ENCODE measurements around the gene NSMCE1. TPM values are rescaled to one million over a fixed set of nuclear protein-coding genes. Genes with fewer than 3 reads are reported as not detected.
A peak's percentile ranks its signal among the peaks of the same experiment; 100 is the strongest.

The NSMCE1 gene
- total RNA-seq = 10 to 100 TPM; 27.6 to 37.7 (median 31.7) TPM
- polyA plus RNA-seq = 10 to 100 TPM; 30.0 to 37.9 TPM

- Histone ChIP-seq H3K4me1 (peaks cover 0 to 10% (median 5%) of the 10 kb centered on the region in 3 donors), H3K4me3 (peak within 1 kb of the TSS; percentile 39 to 72 (median 66)), H3K9me3 (no peaks in the 10 kb centered on the region), H3K36me3 (no peaks in the 10 kb centered on the region), H3K27me3 (no peaks in the 10 kb centered on the region), H3K27ac (peak within 1 kb of the TSS; percentile 54 to 81 (median 64))
- peak; percentile 96 to 98 (median 97) for DNase-seq
- TF ChIP-seq CTCF (IDR thresholded peaks at IDR 0.05) = no peak
- WGBS, 2 donors = 6 to 7% methylated on average over 58 of the region's 58 CpGs
- FAIRE-seq = no peak
- intact Hi-C loops (cut with DNase I) = no loop called here
- peak; percentile 99 to 100 (median 100) for ATAC-seq
Measured at GRCh38 chr16:27268376-27269299, at the start of gene NSMCE1. Gene NSMCE1, minus strand, starts transcription at chr16:27268772. Its CDS starts 11,202 bp downstream, at chr16:27257570.

GRCh38 chr16:27317738-27318391 lies 49.3 kb upstream of the NSMCE1 start:
- peaks cover 0 to 52% (median 18%) of the 10 kb centered on the region in 3 donors for H3K4me1 ChIP-seq
- WGBS, 2 donors = 88 to 91% methylated on average over 10 of the region's 10 CpGs
- H3K27me3 ChIP-seq = no peaks in the 10 kb centered on the region
- peak overlapping the region in 2 of 4 donors; percentile 39 to 99 for H3K27ac ChIP-seq
- no peak overlapping the region for H3K4me3 ChIP-seq
- no peaks in the 10 kb centered on the region for H3K36me3 ChIP-seq
- H3K9me3 ChIP-seq = no peaks in the 10 kb centered on the region
- intact Hi-C loops (cut with DNase I) = no loop called here
- FAIRE-seq (no peak), DNase-seq (no peak), ATAC-seq (no peak)
- TF ChIP-seq CTCF (IDR thresholded peaks at IDR 0.05) = no peak

GRCh38 chr16:27317320-27317719 lies 48.7 kb upstream of the NSMCE1 start:
- no peak for FAIRE-seq

GRCh38 chr16:27316038-27316680 lies 47.6 kb upstream of the NSMCE1 start:
- intact Hi-C loops (cut with DNase I) = no loop called here
- 59 to 62% methylated on average over 8 of the region's 8 CpGs for WGBS, 2 donors
- Histone ChIP-seq H3K27ac (peak overlapping the region in 3 of 4 donors; percentile 10 to 99 (median 97)), H3K9me3 (no peaks in the 10 kb centered on the region), H3K36me3 (no peaks in the 10 kb centered on the region), H3K27me3 (no peaks in the 10 kb centered on the region), H3K4me1 (peaks cover 0 to 41% (median 13%) of the 10 kb centered on the region in 3 donors), H3K4me3 (peak overlapping the region in 1 of 4 donors; percentile 97)
- TF ChIP-seq CTCF (IDR thresholded peaks at IDR 0.05) = no peak
- ATAC-seq = no peak
- DNase-seq = peak in 1 of 6 donors; percentile 26
- no peak for FAIRE-seq

More at GRCh38 chr16:27317320-27317719, 48.7 kb upstream of the NSMCE1 start:
- H3K27ac ChIP-seq = peak overlapping the region in 1 of 4 donors; percentile 99
- H3K4me3 ChIP-seq = no peak overlapping the region
- 67 to 69% methylated on average over 7 of the region's 7 CpGs for WGBS, 2 donors
- no peaks in the 10 kb centered on the region for H3K36me3 ChIP-seq
- no peak for ATAC-seq
- no peaks in the 10 kb centered on the region for H3K9me3 ChIP-seq
- intact Hi-C loops (cut with DNase I) = no loop called here
- H3K4me1 ChIP-seq = peaks cover 0 to 48% (median 13%) of the 10 kb centered on the region in 3 donors
- TF ChIP-seq CTCF (IDR thresholded peaks at IDR 0.05) = no peak
- DNase-seq = peak in 1 of 6 donors; percentile 46
- no peaks in the 10 kb centered on the region for H3K27me3 ChIP-seq

Measured in pancreas (tissue), 10 donors.